B cell (primary cell): ENCODE results near the gene RNASEH1. TPM values are rescaled to one million over a fixed set of nuclear protein-coding genes. Genes with fewer than 3 reads are reported as not detected.

ENCODE experiments used
- ATAC-seq: fragments of 200-7000 bp; cut with Tn5 transposase; one replicate; pipeline ENCODE4 v1.10.0; 2021; ENCODE audit warnings: low read depth, mild to moderate bottlenecking, moderate number of reproducible peaks, moderate library complexity
- CTCF ChIA-PET: fragments of 350-600 bp; sonication (Branson Sonifier 250); formaldehyde crosslinking; loops from one replicate; lab custom pipeline; 2021; ENCODE audit warnings: antibody characterized with exemption, inconsistent platforms; lab: Charles Lee
- POLR2A ChIA-PET: fragments of 350-600 bp; sonication (Branson Sonifier 250); formaldehyde crosslinking; loops from one replicate; lab custom pipeline; 2021; ENCODE audit warnings: antibody characterized with exemption; lab: Charles Lee
- DNase-seq: peaks from one replicate; pipeline ENCODE4 v3.0.0; 2013
- H2AFZ ChIP-seq: 2 replicates; pipeline ENCODE4 v1.6.1; 2012; ENCODE audit warnings: mild to moderate bottlenecking, low read depth, low read length; ENCODE audit not compliant: insufficient read depth, poor library complexity, severe bottlenecking
- H3K27ac ChIP-seq, 2 donors: 1 replicate in 1 of 2; 2 replicates in 1 of 2; pipeline ENCODE4 v1.5.1; 2012 to 2013; ENCODE audit warnings: low read length in 2 of 2, mild to moderate bottlenecking in 2 of 2, moderate library complexity in 1 of 2
- H3K27me3 ChIP-seq, 4 experiments: fragments of 200-600 bp in 1 of 4; sonication (generic) in 1 of 4; replicated peaks in 1 of 4; 1 replicate in 2 of 4; 2 replicates in 2 of 4; pipeline versions ENCODE4 v1.6.1 to v1.7.0; 2013 to 2016; ENCODE audit warnings: low read length in 3 of 4, mild to moderate bottlenecking in 2 of 4, mixed read lengths in 1 of 4, moderate library complexity in 1 of 4; ENCODE audit not compliant: insufficient read depth in 4 of 4, control insufficient read depth in 3 of 4; ENCODE audit errors: control extremely low read depth in 1 of 4
- H3K36me3 ChIP-seq, 2 experiments: replicated peaks in 1 of 2; 1 replicate in 1 of 2; 2 replicates in 1 of 2; pipeline versions ENCODE4 v1.6.1 to v1.7.1; 2013; ENCODE audit warnings: low read length in 1 of 2; ENCODE audit not compliant: insufficient read depth in 2 of 2, control insufficient read depth in 1 of 2; ENCODE audit errors: control extremely low read depth in 1 of 2, extremely low read depth in 1 of 2
- H3K4me1 ChIP-seq, 2 donors: fragments of 200-600 bp in 1 of 2; sonication (generic) in 1 of 2; 1 replicate in 1 of 2; 2 replicates in 1 of 2; pipeline versions ENCODE4 v1.5.1 to v1.6.1; 2013 to 2017; ENCODE audit warnings: low read length in 2 of 2; ENCODE audit not compliant: control insufficient read depth in 2 of 2, insufficient read depth in 2 of 2
- H3K4me2 ChIP-seq: replicated peaks from 2 replicates; pipeline ENCODE3; 2012; ENCODE audit warnings: mild to moderate bottlenecking, low read depth, low read length; ENCODE audit not compliant: poor library complexity, severe bottlenecking
- H3K4me3 ChIP-seq, 5 experiments: fragments of 200-600 bp in 1 of 5; sonication (generic) in 1 of 5; 1 replicate in 3 of 5; 2 replicates in 2 of 5; pipeline versions ENCODE4 v1.5.1 to v1.7.0; 2011 to 2016; ENCODE audit warnings: low read length in 4 of 5, mild to moderate bottlenecking in 4 of 5, low read depth in 2 of 5, control low read depth in 1 of 5, moderate library complexity in 1 of 5; ENCODE audit not compliant: insufficient read depth in 1 of 5; ENCODE audit errors: control extremely low read depth in 1 of 5, extremely low read depth in 1 of 5
- H3K79me2 ChIP-seq: fragments of 200-600 bp; sonication (generic); one replicate; pipeline ENCODE4 v1.6.0; 2016; ENCODE audit warnings: low read length; ENCODE audit not compliant: control insufficient read depth, insufficient read depth
- H3K9ac ChIP-seq: fragments of 200-600 bp; sonication (generic); 2 replicates; pipeline ENCODE4 v1.6.1; 2017; ENCODE audit warnings: mild to moderate bottlenecking, low read length, moderate library complexity
- H3K9me3 ChIP-seq, 3 donors: one replicate each; pipeline versions ENCODE4 v1.6.1 to v1.7.1; 2013; ENCODE audit warnings: low read length in 2 of 3; ENCODE audit not compliant: control insufficient read depth in 2 of 3, insufficient read depth in 1 of 3; ENCODE audit errors: control extremely low read depth in 1 of 3
- H4K20me1 ChIP-seq: 2 replicates; pipeline ENCODE4 v1.6.0; 2012; ENCODE audit warnings: mild to moderate bottlenecking, low read length; ENCODE audit not compliant: insufficient read depth, control insufficient read depth, poor library complexity, severe bottlenecking
- H3K27ac Mint-ChIP-seq: one replicate; pipeline ENCODE4 v1.8.0; 2021; ENCODE audit warnings: mixed read lengths
- H3K27me3 Mint-ChIP-seq: one replicate; pipeline ENCODE4 v1.8.0; 2021; ENCODE audit warnings: mixed read lengths
- H3K4me1 Mint-ChIP-seq: one replicate; pipeline ENCODE4 v1.8.0; 2021; ENCODE audit warnings: mixed read lengths
- H3K4me3 Mint-ChIP-seq: one replicate; pipeline ENCODE4 v1.8.0; 2021; ENCODE audit warnings: mixed read lengths
- H3K9me3 Mint-ChIP-seq: one replicate; pipeline ENCODE4 v1.8.0; 2022; ENCODE audit warnings: mixed read lengths; ENCODE audit not compliant: insufficient read depth
- EZH2 ChIP-seq: IDR thresholded peaks from 2 replicates; pipeline ENCODE4 v1.6.1; 2012; ENCODE audit warnings: borderline replicate concordance, low read depth, mild to moderate bottlenecking, moderate library complexity, low read length; ENCODE audit not compliant: insufficient read depth, poor library complexity, severe bottlenecking
- WGBS: methylation state at CpG from one replicate; pipeline ENCODE4 v1.1.5; 2013; ENCODE audit warnings: missing lambda C conversion rate; ENCODE audit not compliant: insufficient coverage; 5-methylcytosine and 5-hydroxymethylcytosine counted together
- intact Hi-C: fragments of 100-400 bp; cut with micrococcal nuclease; formaldehyde crosslinking; loops from one replicate; pipeline ENCODE4 v1.10.0; 2022
- polyA plus RNA-seq: library from polyadenylated mRNA; depleted of rRNA; stranded (reverse); fragments of >200 nt; gene quantifications from 2 replicates; pipeline ENCODE4 v1.2.3, GENCODE V29; 2012
- total RNA-seq, 2 donors: library from RNA; stranded (reverse); fragments of 120-200 nt in 1 of 2; gene quantifications; 1 replicate in 1 of 2; 2 replicates in 1 of 2; pipeline versions ENCODE4 v1.2.3 to v1.2.4, GENCODE V29; 2013 to 2022
- TF ChIP-seq, protein P1 (sequence below): fragments of 200-600 bp; IDR thresholded peaks from one replicate; pipeline ENCODE4 v1.8.0; 2022; ENCODE audit warnings: antibody characterized with exemption, mild to moderate bottlenecking

RNASEH1 gene
- total and polyA plus RNA-seq, 2 donors (not counting 1 experiment from before 2014, with no cell fraction given): 7.2 to 25.1 TPM

DNA sequence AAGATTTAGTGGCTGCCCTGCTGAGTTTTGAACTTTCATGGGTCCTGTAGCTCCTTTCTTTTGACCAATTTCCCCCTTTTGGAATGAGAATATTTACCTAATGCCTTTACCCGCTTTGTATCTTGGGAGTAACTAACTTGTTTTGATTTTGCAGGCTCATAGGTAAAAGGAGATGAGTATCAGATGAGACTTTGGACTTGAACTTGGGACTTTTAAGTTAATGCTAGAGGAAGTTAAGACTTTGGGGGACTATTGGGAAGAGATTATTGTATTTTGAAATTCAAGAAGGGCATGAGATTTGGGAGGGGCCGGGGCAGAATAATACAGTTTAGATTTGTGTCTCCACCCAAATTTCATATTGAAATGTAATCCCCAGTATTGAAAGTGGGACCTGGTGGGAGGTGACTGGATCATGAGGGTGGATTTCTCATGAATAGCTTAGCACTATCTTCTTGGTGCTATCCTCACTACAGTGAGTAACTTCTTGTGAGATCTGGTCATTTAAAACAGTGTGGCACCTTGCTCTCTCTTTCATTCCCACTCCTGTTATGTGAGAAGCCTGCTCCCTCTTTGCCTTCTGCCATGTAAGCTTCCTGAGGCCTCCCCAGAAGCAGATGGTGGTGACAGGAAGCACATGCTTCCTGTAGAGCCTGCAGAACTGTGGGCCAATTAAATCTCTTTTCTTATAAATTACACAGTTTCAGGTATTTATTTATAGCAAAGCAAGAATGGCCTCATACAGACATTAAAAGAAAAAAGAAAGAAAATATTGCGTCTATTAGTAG lies 44.9 kb downstream of the RNASEH1 start:
- TF ChIP-seq EZH2: no peak
- TF ChIP-seq, protein P1, sequence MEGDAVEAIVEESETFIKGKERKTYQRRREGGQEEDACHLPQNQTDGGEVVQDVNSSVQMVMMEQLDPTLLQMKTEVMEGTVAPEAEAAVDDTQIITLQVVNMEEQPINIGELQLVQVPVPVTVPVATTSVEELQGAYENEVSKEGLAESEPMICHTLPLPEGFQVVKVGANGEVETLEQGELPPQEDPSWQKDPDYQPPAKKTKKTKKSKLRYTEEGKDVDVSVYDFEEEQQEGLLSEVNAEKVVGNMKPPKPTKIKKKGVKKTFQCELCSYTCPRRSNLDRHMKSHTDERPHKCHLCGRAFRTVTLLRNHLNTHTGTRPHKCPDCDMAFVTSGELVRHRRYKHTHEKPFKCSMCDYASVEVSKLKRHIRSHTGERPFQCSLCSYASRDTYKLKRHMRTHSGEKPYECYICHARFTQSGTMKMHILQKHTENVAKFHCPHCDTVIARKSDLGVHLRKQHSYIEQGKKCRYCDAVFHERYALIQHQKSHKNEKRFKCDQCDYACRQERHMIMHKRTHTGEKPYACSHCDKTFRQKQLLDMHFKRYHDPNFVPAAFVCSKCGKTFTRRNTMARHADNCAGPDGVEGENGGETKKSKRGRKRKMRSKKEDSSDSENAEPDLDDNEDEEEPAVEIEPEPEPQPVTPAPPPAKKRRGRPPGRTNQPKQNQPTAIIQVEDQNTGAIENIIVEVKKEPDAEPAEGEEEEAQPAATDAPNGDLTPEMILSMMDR: no peak
- ATAC-seq (no peak), DNase-seq (no peak)
- Histone ChIP-seq H3K4me1 (peaks cover 3 to 4% of the 10 kb centered on the region in 2 donors), H3K79me2 (peaks cover 10% of the 10 kb centered on the region), H3K36me3 (peaks cover 0 to 36% of the 10 kb centered on the region in 2 experiments), H3K4me3 (no peak overlapping the region), H3K9me3 (peaks cover 0 to 11% (median 1%) of the 10 kb centered on the region in 3 donors), H2AFZ (no peak overlapping the region), H3K4me2 (no peak overlapping the region), H3K27me3 (no peaks in the 10 kb centered on the region), H4K20me1 (no peaks in the 10 kb centered on the region), H3K9ac (no peak overlapping the region), H3K27ac (no peak overlapping the region)
- no peaks in the 10 kb centered on the region for H3K27me3 Mint-ChIP-seq
- H3K4me1 Mint-ChIP-seq: peaks cover 13% of the 10 kb centered on the region
- no CpG with 5 or more reads among the region's 3 CpGs for WGBS
- ChIA-PET CTCF (interaction anchor here (1.0 kb wide), 1 partner anchor 91 kb away, joined by 3 read pairs; no protein-coding TSS in a partner anchor), POLR2A (no interaction called here)
- intact Hi-C loops: no loop called here
- H3K27ac Mint-ChIP-seq: no peak overlapping the region
- no peak overlapping the region for H3K4me3 Mint-ChIP-seq
- H3K9me3 Mint-ChIP-seq: peaks cover 15% of the 10 kb centered on the region

DNA sequence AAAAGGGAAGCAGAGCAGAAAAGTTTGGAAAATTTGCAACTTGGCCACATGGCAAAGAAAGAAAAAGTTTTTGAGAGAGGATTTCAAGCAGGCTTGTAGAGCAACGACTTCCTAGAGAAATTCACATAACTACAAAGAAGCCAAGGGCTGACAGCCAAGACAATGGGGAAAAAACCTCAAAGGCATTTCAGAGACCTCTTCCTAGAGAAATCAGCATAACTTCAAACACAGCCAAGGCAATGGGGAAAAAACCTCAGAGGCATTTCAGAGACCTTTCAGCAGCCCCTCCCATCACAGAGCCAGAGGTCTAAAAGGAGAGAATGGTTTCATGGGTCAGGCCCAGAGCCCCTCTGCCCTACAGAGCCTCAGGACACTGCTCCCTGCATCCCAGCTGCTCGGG lies 46.0 kb downstream of the RNASEH1 start:
- CTCF ChIA-PET: interaction anchor here (1.0 kb wide), 1 partner anchor 89 kb away, joined by 3 read pairs; no protein-coding TSS in a partner anchor
- POLR2A ChIA-PET: no interaction called here
- H3K27me3 Mint-ChIP-seq: no peaks in the 10 kb centered on the region

More for the DNA sequence above, 46.0 kb downstream of the RNASEH1 start:
- H3K27me3 ChIP-seq: no peaks in the 10 kb centered on the region
- Mint-ChIP-seq H3K27ac (no peak overlapping the region), H3K4me1 (peaks cover 6% of the 10 kb centered on the region), H3K9me3 (peaks cover 15% of the 10 kb centered on the region), H3K4me3 (no peak overlapping the region)
- no peaks in the 10 kb centered on the region for H3K4me1 ChIP-seq
- TF ChIP-seq, protein P1: no peak
- TF ChIP-seq EZH2: no peak
- intact Hi-C loops: no loop called here
- DNase-seq (no peak), ATAC-seq (no peak)
- H3K79me2 ChIP-seq: peaks cover 4% of the 10 kb centered on the region
- H3K27ac ChIP-seq: no peak overlapping the region
- peaks cover 0 to 38% of the 10 kb centered on the region in 2 experiments for H3K36me3 ChIP-seq
- H2AFZ ChIP-seq: no peak overlapping the region
- H4K20me1 ChIP-seq: no peaks in the 10 kb centered on the region
- H3K9ac ChIP-seq: no peak overlapping the region
- WGBS: 94% methylated on average over 2 of the region's 2 CpGs
- H3K9me3 ChIP-seq: peaks cover 0 to 11% (median 1%) of the 10 kb centered on the region in 3 donors
- no peak overlapping the region for H3K4me2 ChIP-seq
- no peak overlapping the region for H3K4me3 ChIP-seq
